GM08714 (cell line): ENCODE measurements around the gene PCDHGA1.
"Not testable (repeated sequence)": the region's sequence is repeated elsewhere in the genome, so short reads cannot be mapped to it uniquely, and the experiment has no call there.

Experiments
- H3K4me3 ChIP-seq: fragments of 200-500 bp; sonication (Bioruptor generic); 2 replicates; pipeline ENCODE4 v1.5.1; 2014; ENCODE audit warnings: mild to moderate bottlenecking, low read length, inconsistent platforms
- ZNF274 ChIP-seq: IDR thresholded peaks from 2 replicates; pipeline ENCODE4 v1.6.1; 2012; ENCODE audit warnings: mild to moderate bottlenecking, low read depth, low read length

Gene PCDHGA1

GRCh38 chr5:141330299-141331080 lies at the start of gene PCDHGA1:
Gene PCDHGA1 (plus strand): TSS chr5:141330514.
- H3K4me3 ChIP-seq: no peak within 1 kb of the TSS
- TF ChIP-seq ZNF274: no peak

GRCh38 chr5:141298376-141298775 lies 31.9 kb upstream of the PCDHGA1 start:
- H3K4me3 ChIP-seq: no peak overlapping the region
- no peak for TF ChIP-seq ZNF274

DNA sequence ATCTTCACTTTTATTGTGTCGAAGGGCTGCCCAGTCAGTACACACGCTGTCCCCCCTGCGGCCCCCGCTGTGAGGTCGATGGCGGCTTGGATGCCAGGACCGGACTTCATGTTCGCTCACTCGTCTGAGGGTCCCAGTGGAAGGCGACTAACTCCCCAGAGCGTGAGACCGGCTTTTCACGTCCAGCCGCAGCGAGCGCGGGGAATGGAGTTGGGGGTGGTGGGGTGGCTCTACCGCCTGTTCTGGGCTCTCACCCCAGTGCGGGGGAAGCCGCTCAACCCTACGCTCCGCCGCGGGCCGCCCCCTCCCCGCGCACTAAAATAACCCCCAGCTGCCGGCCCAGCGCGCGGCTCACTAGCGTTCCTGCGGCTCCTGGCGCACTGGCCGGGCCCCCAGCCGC lies 26.6 kb upstream of the PCDHGA1 start, which contains the start of gene SLC25A2:
Gene SLC25A2 (minus strand): TSS at position 294 of the 400 bp plus-strand sequence. CDS start 184 bp downstream, at position 110.
- TF ChIP-seq ZNF274: no peak

DNA sequence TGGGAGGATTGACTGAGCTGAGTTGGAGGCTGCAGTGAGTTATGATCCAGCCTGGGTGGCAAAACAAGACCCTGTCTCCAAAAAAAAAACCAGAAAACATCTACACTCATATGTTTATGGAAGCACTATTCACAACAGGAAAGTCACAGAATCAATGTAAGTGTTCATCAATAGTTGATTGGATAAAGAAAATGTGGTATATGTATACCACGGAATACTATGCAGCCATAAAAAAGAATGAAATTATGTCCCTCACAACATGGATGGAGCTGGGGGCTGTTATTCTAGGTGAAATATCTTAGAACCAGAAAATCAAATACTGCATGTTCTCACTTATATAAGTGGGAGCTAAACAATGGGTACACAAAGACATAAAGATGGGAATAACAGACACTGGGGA lies 23.7 kb upstream of the PCDHGA1 start:
- no peak for TF ChIP-seq ZNF274
- H3K4me3 ChIP-seq: no peak overlapping the region

More for the DNA sequence above, 26.6 kb upstream of the PCDHGA1 start, which contains the start of gene SLC25A2:
- H3K4me3 ChIP-seq: no peak within 1 kb of the TSS

GRCh38 chr5:141313711-141314110 lies 16.6 kb upstream of the PCDHGA1 start:
- TF ChIP-seq ZNF274: no peak
- H3K4me3 ChIP-seq: no peak overlapping the region

DNA sequence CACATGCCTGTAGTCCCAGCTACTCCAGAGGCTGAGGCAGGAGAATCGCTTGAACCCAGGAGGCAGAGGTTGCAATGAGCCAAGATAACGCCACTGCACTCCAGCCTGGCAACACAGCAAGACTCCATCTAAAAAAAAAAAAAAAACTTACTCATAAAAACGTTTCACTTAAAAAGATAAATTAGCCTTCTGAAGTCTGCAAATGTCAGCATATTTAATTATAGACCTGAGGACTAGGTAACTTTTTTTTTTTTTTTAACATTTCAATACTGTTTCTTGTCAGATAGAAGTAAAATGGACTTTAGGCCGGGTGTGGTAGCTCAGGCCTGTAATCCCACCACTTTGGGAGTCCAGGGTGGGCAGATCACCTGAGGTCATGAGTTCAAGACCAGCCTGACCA lies 13.4 kb upstream of the PCDHGA1 start:
- H3K4me3 ChIP-seq: not testable (repeated sequence)

DNA sequence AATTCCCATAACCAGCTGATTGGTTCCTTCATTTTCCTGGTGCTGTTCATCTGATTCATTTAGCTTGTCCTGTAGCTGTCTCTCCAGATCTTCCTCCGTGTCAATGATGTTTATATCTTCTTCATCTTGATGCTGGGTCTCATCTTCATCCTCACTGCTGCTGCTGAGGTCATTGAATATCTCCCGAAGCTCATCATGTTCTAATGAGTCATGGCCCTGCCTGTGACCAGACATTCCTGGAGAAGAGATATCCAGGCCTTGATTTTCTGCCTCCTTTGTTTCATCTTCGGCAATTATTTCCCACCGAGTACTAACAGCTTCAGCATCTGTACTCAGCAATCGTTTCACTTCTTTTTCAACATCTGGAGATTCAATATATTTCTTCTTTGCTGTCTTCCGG lies 11.1 kb upstream of the PCDHGA1 start:
- H3K4me3 ChIP-seq: no peak overlapping the region; the same call in 1 of the 2 replicates

DNA sequence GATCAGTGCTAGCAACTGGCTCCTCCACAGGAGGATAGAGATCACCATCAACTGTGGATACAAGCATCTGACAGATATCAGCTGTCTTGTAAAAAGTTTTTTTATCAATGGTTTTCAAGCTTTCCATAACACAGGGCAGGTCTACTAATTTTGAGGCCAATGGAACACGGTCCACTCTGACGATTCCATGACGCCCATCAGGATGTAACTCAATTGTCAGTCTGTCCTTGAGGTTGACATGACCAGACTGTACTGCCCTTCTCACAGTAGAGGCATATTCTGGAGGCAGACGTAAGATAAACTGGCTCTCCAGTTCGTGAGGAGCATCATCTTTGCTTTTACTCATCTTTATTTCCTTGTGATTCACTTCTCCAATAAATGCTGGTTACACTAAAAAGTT lies 10.6 kb upstream of the PCDHGA1 start:
- H3K4me3 ChIP-seq: peak overlapping the region; percentile 67
- no peak for TF ChIP-seq ZNF274

More for the DNA sequence above, 11.1 kb upstream of the PCDHGA1 start:
- no peak for TF ChIP-seq ZNF274

GRCh38 chr5:141320225-141321169 lies 9.8 kb upstream of the PCDHGA1 start, which contains the start of gene TAF7:
Gene TAF7 (minus strand): TSS chr5:141320784. CDS start chr5:141320044, 740 bp downstream.
- H3K4me3 ChIP-seq: peak within 1 kb of the TSS; percentile 67
- no peak for TF ChIP-seq ZNF274

DNA sequence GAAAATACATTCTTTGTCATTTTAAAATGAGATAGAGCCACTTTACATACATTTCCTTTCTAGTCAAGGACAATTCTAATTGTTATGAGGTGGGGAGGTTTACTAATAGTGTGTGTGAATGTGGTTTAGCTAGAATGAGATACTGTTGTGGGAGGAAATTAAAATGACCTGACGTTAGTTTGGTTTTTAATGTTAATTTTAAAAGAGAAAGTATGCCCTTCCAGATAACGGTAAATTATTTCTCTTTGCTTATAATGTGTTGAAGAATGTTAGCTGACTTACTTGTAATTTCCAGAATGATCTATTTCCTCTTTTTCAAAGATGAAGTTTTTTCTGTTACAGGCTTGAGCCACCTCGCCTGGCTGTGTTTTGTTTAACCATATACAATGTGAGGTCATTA lies 8.1 kb upstream of the PCDHGA1 start:
- no peak overlapping the region for H3K4me3 ChIP-seq

GRCh38 chr5:141326088-141326854 lies 4.0 kb upstream of the PCDHGA1 start:
- peak overlapping the region; percentile 39; the same call in 1 of the 2 replicates for H3K4me3 ChIP-seq
- no peak for TF ChIP-seq ZNF274

More for the DNA sequence above, 8.1 kb upstream of the PCDHGA1 start:
- TF ChIP-seq ZNF274: no peak

DNA sequence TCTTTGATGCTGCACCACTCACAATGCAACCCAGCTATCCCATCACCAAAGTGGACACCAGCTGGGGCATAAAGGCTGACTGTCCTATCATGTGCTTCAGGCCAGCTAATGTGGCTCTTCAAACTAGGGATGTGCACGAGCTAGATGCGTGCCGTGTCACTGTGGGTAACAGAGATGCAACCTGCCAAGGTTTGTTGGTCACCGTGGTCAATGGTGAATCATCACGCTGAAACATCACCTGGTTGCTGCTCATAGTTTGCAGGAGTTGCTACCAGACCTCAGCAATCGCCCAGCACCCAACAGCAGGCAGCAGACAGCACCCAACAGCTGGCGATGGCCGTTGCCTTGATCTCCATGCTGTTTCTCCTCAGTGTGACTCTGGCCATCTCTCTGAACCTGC lies 2.1 kb upstream of the PCDHGA1 start:
- no peak for TF ChIP-seq ZNF274
- no peak overlapping the region for H3K4me3 ChIP-seq

GRCh38 chr5:141332571-141332970 lies 2.3 kb downstream of the PCDHGA1 start:
- not testable (repeated sequence) for H3K4me3 ChIP-seq
